ENCODE measurements around the gene NECTIN2.

NECTIN2 gene

DNA sequence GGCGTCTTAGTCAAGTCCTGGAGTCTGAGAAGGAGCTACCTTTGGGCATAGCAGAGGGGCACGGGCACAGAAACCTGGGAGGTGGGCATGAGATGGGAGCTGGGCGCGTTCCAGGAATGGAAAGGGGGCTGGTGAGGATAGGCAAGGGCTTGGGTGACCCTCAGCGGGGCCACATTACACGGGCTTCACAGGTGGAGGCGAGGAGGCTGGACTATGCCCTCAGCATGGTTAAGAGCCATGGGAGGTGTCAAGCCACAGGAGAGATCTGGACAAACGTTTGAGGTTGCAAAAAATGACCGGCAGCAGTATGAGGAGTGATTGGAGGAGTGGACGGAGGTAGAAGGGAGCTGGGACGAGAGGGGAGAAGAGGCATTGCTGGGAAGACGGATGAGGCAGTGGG lies 21.5 kb downstream of the NECTIN2 start:
- H4K20me1 ChIP-seq (ENCODE audit: insufficient read depth, low read length): no peaks in the 10 kb centered on the region
- H3K27ac ChIP-seq (ENCODE audit: low read depth, low read length, poor library complexity, severe bottlenecking): no peak overlapping the region
- H3K27me3 ChIP-seq (ENCODE audit: insufficient read depth, low read length): no peaks in the 10 kb centered on the region
- H3K4me2 ChIP-seq (ENCODE audit: low read length): no peak overlapping the region
- no peaks in the 10 kb centered on the region for H3K9me2 ChIP-seq (ENCODE audit: low read depth, low read length)
- H3K4me3 ChIP-seq (ENCODE audit: low read depth, low read length, poor library complexity, severe bottlenecking): no peak overlapping the region
- H3F3A ChIP-seq (ENCODE audit: insufficient read depth, low read length): no peaks in the 10 kb centered on the region
- no peaks in the 10 kb centered on the region for H3K79me2 ChIP-seq (ENCODE audit: insufficient read depth, low read length)
- no peak overlapping the region for H3K9ac ChIP-seq (ENCODE audit: low read length)
- no peak overlapping the region for H2AFZ ChIP-seq (ENCODE audit: low read length)
- no peaks in the 10 kb centered on the region for H3K36me3 ChIP-seq (ENCODE audit: insufficient read depth, low read length)
- TF ChIP-seq, protein P1, sequence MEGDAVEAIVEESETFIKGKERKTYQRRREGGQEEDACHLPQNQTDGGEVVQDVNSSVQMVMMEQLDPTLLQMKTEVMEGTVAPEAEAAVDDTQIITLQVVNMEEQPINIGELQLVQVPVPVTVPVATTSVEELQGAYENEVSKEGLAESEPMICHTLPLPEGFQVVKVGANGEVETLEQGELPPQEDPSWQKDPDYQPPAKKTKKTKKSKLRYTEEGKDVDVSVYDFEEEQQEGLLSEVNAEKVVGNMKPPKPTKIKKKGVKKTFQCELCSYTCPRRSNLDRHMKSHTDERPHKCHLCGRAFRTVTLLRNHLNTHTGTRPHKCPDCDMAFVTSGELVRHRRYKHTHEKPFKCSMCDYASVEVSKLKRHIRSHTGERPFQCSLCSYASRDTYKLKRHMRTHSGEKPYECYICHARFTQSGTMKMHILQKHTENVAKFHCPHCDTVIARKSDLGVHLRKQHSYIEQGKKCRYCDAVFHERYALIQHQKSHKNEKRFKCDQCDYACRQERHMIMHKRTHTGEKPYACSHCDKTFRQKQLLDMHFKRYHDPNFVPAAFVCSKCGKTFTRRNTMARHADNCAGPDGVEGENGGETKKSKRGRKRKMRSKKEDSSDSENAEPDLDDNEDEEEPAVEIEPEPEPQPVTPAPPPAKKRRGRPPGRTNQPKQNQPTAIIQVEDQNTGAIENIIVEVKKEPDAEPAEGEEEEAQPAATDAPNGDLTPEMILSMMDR (IDR thresholded peaks at IDR 0.05; ENCODE audit: low read length): no peak
- TF ChIP-seq EZH2 (IDR thresholded peaks at IDR 0.05; ENCODE audit: borderline replicate concordance, low read length): no peak
- H3K4me1 ChIP-seq (ENCODE audit: insufficient read depth, low read length, severe bottlenecking): no peaks in the 10 kb centered on the region
- H3K9me3 ChIP-seq (ENCODE audit: low read length): no peaks in the 10 kb centered on the region

DNA sequence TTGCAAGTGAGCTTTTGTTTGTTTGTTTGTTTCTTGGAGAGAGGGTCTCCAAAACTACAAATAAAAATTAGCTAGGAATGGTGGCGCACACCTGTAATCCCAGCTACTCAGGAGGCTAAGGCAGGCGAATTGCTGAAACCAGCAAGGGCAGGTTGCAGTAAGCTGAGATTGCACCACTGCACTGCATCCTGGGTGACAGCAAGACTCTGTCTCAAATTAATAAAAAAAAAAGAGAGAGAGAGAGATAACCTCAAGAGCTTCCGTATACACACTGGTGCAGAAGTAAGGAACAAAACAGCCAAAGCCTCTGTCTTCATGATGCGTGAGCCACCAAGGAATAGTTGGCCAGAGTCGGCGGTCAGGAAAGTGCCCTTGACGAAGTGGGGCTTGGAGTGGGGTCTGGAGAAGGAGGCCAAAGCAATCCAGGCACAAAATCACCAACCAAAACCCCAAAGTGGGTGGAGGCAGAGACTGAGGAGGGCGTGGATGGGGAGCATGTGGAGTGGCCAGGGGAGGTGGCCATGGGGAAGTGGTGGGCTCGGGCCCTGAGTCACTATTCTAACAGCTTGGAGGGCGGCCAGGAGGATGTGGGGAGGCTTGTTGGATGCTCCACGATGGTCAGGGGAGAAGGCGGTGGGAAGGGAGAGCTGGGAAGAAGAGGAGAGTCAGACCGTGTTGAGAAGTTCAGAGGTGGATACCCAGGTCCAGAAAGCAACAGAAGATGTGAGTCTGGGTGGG lies 23.8 kb downstream of the NECTIN2 start:
- Histone ChIP-seq H3K36me3 (ENCODE audit: insufficient read depth, low read length) (no peaks in the 10 kb centered on the region), H3K4me3 (ENCODE audit: low read depth, low read length, poor library complexity, severe bottlenecking) (no peak overlapping the region), H4K20me1 (ENCODE audit: insufficient read depth, low read length) (no peaks in the 10 kb centered on the region), H3K9ac (ENCODE audit: low read length) (no peak overlapping the region), H3K27me3 (ENCODE audit: insufficient read depth, low read length) (no peaks in the 10 kb centered on the region), H3K4me1 (ENCODE audit: insufficient read depth, low read length, severe bottlenecking) (no peaks in the 10 kb centered on the region), H3K27ac (ENCODE audit: low read depth, low read length, poor library complexity, severe bottlenecking) (no peak overlapping the region), H3K9me2 (ENCODE audit: low read depth, low read length) (no peaks in the 10 kb centered on the region), H3K79me2 (ENCODE audit: insufficient read depth, low read length) (no peaks in the 10 kb centered on the region), H3F3A (ENCODE audit: insufficient read depth, low read length) (no peaks in the 10 kb centered on the region), H3K4me2 (ENCODE audit: low read length) (no peak overlapping the region), H3K9me3 (ENCODE audit: low read length) (no peaks in the 10 kb centered on the region), H2AFZ (ENCODE audit: low read length) (no peak overlapping the region)
- TF ChIP-seq EZH2 (IDR thresholded peaks at IDR 0.05; ENCODE audit: borderline replicate concordance, low read length): no peak
- TF ChIP-seq, protein P1 (IDR thresholded peaks at IDR 0.05; ENCODE audit: low read length): no peak

DNA sequence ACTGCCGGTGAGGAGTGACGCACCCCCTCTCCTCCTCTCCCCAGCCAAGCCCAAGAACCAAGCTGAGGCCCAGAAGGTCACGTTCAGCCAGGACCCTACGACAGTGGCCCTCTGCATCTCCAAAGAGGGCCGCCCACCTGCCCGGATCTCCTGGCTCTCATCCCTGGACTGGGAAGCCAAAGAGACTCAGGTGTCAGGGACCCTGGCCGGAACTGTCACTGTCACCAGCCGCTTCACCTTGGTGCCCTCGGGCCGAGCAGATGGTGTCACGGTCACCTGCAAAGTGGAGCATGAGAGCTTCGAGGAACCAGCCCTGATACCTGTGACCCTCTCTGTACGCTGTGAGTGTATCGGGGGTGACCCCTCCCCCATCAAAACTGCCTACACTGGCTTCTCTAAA lies 25.7 kb downstream of the NECTIN2 start:
- Histone ChIP-seq H3K9me2 (ENCODE audit: low read depth, low read length) (no peaks in the 10 kb centered on the region), H2AFZ (ENCODE audit: low read length) (no peak overlapping the region), H3K4me1 (ENCODE audit: insufficient read depth, low read length, severe bottlenecking) (no peaks in the 10 kb centered on the region), H3K4me2 (ENCODE audit: low read length) (no peak overlapping the region), H3K36me3 (ENCODE audit: insufficient read depth, low read length) (no peaks in the 10 kb centered on the region), H3K9me3 (ENCODE audit: low read length) (no peaks in the 10 kb centered on the region), H4K20me1 (ENCODE audit: insufficient read depth, low read length) (no peaks in the 10 kb centered on the region), H3K27ac (ENCODE audit: low read depth, low read length, poor library complexity, severe bottlenecking) (no peak overlapping the region), H3K9ac (ENCODE audit: low read length) (no peak overlapping the region), H3K27me3 (ENCODE audit: insufficient read depth, low read length) (no peaks in the 10 kb centered on the region), H3K79me2 (ENCODE audit: insufficient read depth, low read length) (no peaks in the 10 kb centered on the region), H3K4me3 (ENCODE audit: low read depth, low read length, poor library complexity, severe bottlenecking) (no peak overlapping the region), H3F3A (ENCODE audit: insufficient read depth, low read length) (no peaks in the 10 kb centered on the region)
- TF ChIP-seq, protein P1 (IDR thresholded peaks at IDR 0.05; ENCODE audit: low read length): no peak
- TF ChIP-seq EZH2 (IDR thresholded peaks at IDR 0.05; ENCODE audit: borderline replicate concordance, low read length): no peak
